Measurements from ENCODE around the gene SELENOK.

DNA sequence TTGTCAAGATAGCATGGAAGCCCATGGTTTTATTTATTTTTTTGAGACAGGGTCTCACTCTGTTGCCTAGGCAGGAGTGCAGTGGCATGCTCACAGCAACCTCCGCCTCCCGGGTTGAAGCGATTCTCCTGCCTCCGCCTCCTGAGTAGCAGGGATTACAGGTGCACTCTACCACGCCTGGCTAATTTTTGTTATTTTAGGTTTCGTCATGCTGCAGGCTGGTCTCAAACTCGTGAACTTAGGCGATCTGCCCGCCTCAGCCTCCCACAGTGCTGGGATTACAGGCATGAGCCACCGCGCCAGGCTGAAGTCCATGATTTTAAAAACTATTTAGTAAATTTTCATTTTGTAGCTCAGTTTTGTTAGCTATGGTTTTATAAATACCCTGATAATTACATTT, 7.0 kb downstream of the SELENOK start:
- TF ChIP-seq, protein P1, sequence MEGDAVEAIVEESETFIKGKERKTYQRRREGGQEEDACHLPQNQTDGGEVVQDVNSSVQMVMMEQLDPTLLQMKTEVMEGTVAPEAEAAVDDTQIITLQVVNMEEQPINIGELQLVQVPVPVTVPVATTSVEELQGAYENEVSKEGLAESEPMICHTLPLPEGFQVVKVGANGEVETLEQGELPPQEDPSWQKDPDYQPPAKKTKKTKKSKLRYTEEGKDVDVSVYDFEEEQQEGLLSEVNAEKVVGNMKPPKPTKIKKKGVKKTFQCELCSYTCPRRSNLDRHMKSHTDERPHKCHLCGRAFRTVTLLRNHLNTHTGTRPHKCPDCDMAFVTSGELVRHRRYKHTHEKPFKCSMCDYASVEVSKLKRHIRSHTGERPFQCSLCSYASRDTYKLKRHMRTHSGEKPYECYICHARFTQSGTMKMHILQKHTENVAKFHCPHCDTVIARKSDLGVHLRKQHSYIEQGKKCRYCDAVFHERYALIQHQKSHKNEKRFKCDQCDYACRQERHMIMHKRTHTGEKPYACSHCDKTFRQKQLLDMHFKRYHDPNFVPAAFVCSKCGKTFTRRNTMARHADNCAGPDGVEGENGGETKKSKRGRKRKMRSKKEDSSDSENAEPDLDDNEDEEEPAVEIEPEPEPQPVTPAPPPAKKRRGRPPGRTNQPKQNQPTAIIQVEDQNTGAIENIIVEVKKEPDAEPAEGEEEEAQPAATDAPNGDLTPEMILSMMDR (IDR thresholded peaks at IDR 0.05) = no peak
- no peak for TF ChIP-seq POLR2A (IDR thresholded peaks at IDR 0.05)
- TF ChIP-seq POLR2AphosphoS5 (IDR thresholded peaks at IDR 0.05; ENCODE audit: insufficient read depth in 1 of 2, low read depth in 1 of 2) = no peak
